ENCODE measurements around the gene GALNT11.

GALNT11 gene

GRCh38 chr7:152148706-152149105 lies 123.2 kb downstream of the GALNT11 start:
- DNase-seq (ENCODE audit: low read depth in 2 of 2), result no peak

- DNase-seq (ENCODE audit: low read depth in 2 of 2), result no peak
Observed at GRCh38 chr7:152149363-152149762, 123.9 kb downstream of the GALNT11 start.

GRCh38 chr7:152152267-152152666 lies 126.8 kb downstream of the GALNT11 start:
- no peak for DNase-seq (ENCODE audit: low read depth in 2 of 2)

- no peak for DNase-seq (ENCODE audit: low read depth in 2 of 2)
Observed at GRCh38 chr7:152158801-152159587, 133.5 kb downstream of the GALNT11 start.

- no peak for DNase-seq (ENCODE audit: low read depth in 2 of 2)
Observed at GRCh38 chr7:152161171-152161570, 135.7 kb downstream of the GALNT11 start.

- DNase-seq (ENCODE audit: low read depth in 2 of 2), result no peak
Observed at GRCh38 chr7:152162287-152162686, 136.8 kb downstream of the GALNT11 start.
